ENCODE data around the gene CCDC154. TPM values are rescaled to one million over a fixed set of nuclear protein-coding genes. Genes with fewer than 3 reads are reported as not detected.

The CCDC154 gene
- total RNA-seq, 1 donor from 2014 or later: 2.5 TPM

GRCh38 chr16:1457489-1458245 lies 13.3 kb upstream of the CCDC154 start:
- Mint-ChIP-seq H3K4me1 (ENCODE audit: unreplicated experiment) (no peaks in the 10 kb centered on the region), H3K27ac (ENCODE audit: unreplicated experiment) (no peak overlapping the region), H3K4me3 (ENCODE audit: unreplicated experiment) (no peak overlapping the region), H3K9me3 (ENCODE audit: unreplicated experiment) (no peaks in the 10 kb centered on the region), H3K27me3 (ENCODE audit: unreplicated experiment) (no peaks in the 10 kb centered on the region), H3K36me3 (ENCODE audit: unreplicated experiment) (peaks cover 6% of the 10 kb centered on the region)
- no peak for TF ChIP-seq CTCF (IDR thresholded peaks at IDR 0.05)
- no peak for DNase-seq (ENCODE audit: extremely low spot score, unreplicated experiment)

GRCh38 chr16:1456951-1457350 lies 12.6 kb upstream of the CCDC154 start:
- Mint-ChIP-seq H3K4me3 (ENCODE audit: unreplicated experiment) (no peak overlapping the region), H3K4me1 (ENCODE audit: unreplicated experiment) (no peaks in the 10 kb centered on the region), H3K9me3 (ENCODE audit: unreplicated experiment) (no peaks in the 10 kb centered on the region), H3K27me3 (ENCODE audit: unreplicated experiment) (no peaks in the 10 kb centered on the region), H3K27ac (ENCODE audit: unreplicated experiment) (no peak overlapping the region), H3K36me3 (ENCODE audit: unreplicated experiment) (peaks cover 8% of the 10 kb centered on the region)
- no peak for TF ChIP-seq CTCF (IDR thresholded peaks at IDR 0.05)
- DNase-seq (ENCODE audit: extremely low spot score, unreplicated experiment): no peak

GRCh38 chr16:1455190-1456171 lies 11.1 kb upstream of the CCDC154 start:
- Mint-ChIP-seq H3K9me3 (ENCODE audit: unreplicated experiment) (no peaks in the 10 kb centered on the region), H3K27ac (ENCODE audit: unreplicated experiment) (no peak overlapping the region), H3K4me1 (ENCODE audit: unreplicated experiment) (no peaks in the 10 kb centered on the region), H3K36me3 (ENCODE audit: unreplicated experiment) (peaks cover 10% of the 10 kb centered on the region), H3K4me3 (ENCODE audit: unreplicated experiment) (no peak overlapping the region), H3K27me3 (ENCODE audit: unreplicated experiment) (no peaks in the 10 kb centered on the region)
- TF ChIP-seq CTCF (IDR thresholded peaks at IDR 0.05): no peak
- no peak for DNase-seq (ENCODE audit: extremely low spot score, unreplicated experiment)

- Mint-ChIP-seq H3K4me3 (ENCODE audit: unreplicated experiment) (no peak overlapping the region), H3K27ac (ENCODE audit: unreplicated experiment) (no peak overlapping the region), H3K27me3 (ENCODE audit: unreplicated experiment) (no peaks in the 10 kb centered on the region), H3K36me3 (ENCODE audit: unreplicated experiment) (peaks cover 12% of the 10 kb centered on the region), H3K9me3 (ENCODE audit: unreplicated experiment) (no peaks in the 10 kb centered on the region), H3K4me1 (ENCODE audit: unreplicated experiment) (no peaks in the 10 kb centered on the region)
- no peak for DNase-seq (ENCODE audit: extremely low spot score, unreplicated experiment)
- TF ChIP-seq CTCF (IDR thresholded peaks at IDR 0.05): no peak
Measured at GRCh38 chr16:1454561-1454960, 10.2 kb upstream of the CCDC154 start.

- Mint-ChIP-seq H3K9me3 (ENCODE audit: unreplicated experiment) (no peaks in the 10 kb centered on the region), H3K27me3 (ENCODE audit: unreplicated experiment) (no peaks in the 10 kb centered on the region), H3K36me3 (ENCODE audit: unreplicated experiment) (peaks cover 12% of the 10 kb centered on the region), H3K27ac (ENCODE audit: unreplicated experiment) (no peak overlapping the region), H3K4me1 (ENCODE audit: unreplicated experiment) (no peaks in the 10 kb centered on the region), H3K4me3 (ENCODE audit: unreplicated experiment) (no peak overlapping the region)
- no peak for TF ChIP-seq CTCF (IDR thresholded peaks at IDR 0.05)
- no peak for DNase-seq (ENCODE audit: extremely low spot score, unreplicated experiment)
Measured at GRCh38 chr16:1453316-1453715, 9.0 kb upstream of the CCDC154 start.
